CD4-positive, alpha-beta T cell treated with Interferon alpha-2 for 1 hour (primary cell): ENCODE results near the gene GON4L.
"Not testable (repeated sequence)": the region's sequence is repeated elsewhere in the genome, so short reads cannot be mapped to it uniquely, and the experiment has no call there.

Experiments used
- DNase-seq, 2 donors: peaks; one replicate each; pipeline ENCODE4 v3.0.0-alpha.2; 2020 to 2022

Gene GON4L

DNA sequence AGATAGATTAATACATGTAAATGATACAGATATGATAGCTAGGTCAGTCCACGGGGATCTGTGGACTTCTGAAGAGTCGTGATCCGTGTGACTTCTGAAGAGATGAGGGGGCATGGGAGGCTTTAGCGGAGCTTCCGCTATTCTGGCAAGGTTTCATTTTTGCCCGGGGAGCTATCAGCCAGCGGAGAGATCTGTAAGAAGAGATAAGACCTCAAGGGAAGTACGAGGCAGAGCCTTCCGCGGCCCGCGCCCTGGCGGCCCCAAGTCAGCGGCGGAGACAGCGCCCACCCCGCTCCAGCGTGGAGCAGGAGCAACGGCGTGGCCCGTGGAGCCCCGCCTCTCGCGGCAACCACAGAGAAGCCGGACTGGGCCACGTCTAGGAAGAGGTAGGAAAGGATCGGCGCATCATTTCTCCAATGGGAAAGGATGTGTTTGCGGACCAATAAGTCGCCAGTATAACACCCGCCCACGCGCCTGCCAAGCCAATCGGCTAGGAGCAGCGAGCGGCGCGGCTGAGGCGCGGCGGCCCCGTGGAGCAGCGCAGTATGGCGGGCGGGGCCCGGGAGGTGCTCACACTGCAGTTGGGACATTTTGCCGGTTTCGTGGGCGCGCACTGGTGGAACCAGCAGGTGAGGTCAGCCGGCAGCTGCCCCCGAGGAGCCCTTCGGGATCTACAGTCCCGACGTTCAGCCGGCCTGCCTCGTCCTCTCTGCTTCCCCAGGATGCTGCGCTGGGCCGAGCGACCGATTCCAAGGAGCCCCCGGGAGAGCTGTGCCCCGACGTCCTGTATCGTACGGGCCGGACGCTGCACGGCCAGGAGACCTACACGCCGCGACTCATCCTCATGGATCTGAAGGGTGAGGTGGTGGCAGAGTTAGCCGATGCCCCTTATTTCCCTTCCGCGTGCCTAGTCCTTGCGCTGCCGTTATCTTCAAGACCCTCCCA lies 111.5 kb downstream of the GON4L start:
- peak; percentile 90 to 93 for DNase-seq

DNA sequence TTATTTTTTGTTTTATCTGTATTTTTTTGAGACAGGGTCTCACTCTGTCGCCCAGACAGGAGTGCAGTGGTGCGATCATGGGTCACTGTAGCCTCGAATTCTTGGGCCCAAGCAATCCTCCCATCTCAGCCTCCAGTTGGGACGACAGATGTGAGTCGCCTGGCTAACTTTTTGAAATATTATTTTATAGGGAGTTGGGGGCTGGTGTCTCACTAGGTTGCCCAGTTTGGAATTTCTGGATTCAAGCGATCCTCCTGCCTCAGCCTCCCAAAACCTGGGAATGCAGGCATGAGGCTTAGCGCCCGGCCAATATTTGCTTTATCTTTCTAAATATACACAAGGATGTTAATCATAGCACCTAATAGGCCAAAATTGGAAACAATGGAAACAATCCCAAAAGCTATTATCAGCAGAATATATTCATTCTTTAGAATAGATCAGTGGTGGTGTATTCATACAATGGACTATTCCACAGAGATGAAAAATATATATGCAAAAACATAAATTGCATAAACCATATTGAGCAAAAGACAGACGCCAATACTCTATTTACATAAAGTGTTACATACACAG lies 112.2 kb downstream of the GON4L start:
- no peak for DNase-seq

DNA sequence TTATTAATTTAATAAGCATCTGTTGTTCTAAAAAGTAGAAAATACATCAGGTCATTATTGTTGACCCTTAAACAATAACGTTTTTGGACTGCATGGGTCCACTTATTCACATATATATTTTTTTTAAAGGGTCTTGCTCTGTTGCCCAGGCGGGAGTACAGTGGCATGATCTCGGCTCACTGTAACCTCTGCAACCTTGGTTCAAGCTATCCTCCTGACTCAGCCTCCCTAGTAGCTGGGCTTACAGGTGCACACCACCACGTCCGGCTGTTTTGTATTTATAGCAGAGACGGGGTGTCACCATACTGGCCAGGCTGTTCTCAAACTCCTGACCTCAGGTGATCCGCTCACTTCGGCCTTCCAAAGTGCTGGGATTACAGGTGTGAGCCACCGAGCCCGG lies 115.1 kb downstream of the GON4L start:
- DNase-seq, result no peak

DNA sequence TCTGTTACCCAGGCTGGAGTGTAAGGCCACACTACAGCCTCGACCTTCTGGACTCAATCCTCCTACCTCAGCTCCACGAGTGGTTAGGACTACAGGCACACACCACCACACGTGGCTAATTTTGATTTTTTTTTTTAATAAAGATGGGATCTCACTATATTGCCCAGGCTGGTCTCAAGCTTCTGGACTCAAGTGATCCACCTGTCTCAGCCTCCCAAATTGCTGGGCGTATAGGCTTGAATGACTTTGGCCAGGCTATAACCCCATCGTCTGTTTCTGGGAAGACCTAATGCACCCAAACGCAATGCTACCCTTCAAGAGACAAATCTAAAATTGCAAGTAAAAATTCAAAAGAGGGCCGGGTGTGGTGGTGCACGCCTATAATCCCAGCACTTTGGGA lies 116.0 kb downstream of the GON4L start:
- DNase-seq, result no peak

DNA sequence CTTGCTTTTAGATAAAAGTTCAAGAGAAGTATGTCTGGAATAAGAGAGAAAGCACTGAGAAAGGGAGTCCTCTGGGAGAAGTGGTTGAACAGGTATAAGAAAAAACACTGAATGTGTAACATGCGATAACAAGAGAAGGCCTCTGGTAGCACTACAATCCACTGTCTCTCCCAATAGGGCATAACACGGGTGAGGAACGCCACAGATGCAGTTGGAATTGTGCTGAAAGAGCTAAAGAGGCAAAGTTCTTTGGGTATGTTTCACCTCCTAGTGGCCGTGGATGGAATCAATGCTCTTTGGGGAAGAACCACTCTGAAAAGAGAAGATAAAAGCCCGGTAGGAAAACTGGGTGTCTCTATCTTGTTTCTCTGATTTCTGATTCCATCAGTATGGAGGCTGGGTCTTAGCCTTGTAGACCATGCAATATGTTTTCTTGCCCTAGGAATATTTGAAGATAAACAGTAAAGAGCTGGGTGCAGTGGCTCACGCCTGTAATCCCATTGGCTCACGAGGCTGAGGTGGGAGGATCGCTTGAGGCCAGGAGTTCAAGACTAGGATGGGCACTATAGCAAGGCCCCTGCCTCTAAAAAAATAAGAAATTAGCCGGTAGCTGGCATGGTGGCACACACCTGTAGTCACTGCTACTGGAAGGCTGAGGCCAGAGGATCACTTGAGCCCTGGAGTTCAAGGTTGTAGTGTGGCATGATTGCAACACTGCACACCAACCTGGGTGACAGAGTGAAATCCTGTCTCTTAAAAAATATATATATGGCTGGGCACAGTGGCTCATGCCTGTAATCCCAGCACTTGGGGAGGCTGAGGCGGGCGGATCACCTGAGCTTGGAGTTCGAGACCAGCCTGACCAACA lies 127.7 kb downstream of the GON4L start:
- peak; percentile 30 to 51 for DNase-seq

DNA sequence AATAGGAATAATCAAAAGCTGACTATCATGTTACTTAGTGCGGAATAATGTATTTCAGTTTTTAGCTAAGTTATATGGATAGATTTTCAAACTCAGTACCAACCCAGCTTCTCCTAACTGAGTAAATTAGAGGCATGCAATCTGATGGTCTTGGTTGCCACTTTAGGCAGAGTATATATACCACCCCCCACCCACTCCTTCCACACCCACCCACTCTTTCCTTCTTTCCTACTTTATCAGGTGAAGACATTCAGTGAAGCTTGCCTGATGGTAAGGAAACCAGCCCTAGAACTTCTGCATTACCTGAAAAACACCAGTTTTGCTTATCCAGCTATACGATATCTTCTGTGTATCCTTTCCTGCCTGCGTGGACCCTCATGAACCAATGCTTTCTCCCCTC lies 131.9 kb downstream of the GON4L start:
- no peak for DNase-seq

DNA sequence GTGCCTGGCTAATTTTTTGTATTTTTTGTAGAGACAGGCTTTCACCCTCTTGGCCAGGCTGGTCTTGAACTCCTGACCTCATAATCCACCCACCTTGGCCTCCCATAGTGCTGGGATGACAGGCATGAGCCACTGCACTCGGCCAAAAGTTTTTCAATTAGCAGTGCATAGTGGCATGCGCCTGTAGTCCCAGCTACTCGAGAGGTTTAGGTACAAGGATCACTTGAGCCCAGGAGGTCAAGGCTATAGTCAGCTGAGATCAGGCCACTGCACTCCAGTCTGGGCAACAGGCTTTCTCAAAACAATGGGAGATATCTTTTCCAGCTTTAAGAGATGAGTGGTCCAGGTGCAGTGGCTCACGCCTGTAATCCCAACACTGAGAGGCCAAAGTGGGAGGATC lies 137.3 kb downstream of the GON4L start:
- no peak for DNase-seq

DNA sequence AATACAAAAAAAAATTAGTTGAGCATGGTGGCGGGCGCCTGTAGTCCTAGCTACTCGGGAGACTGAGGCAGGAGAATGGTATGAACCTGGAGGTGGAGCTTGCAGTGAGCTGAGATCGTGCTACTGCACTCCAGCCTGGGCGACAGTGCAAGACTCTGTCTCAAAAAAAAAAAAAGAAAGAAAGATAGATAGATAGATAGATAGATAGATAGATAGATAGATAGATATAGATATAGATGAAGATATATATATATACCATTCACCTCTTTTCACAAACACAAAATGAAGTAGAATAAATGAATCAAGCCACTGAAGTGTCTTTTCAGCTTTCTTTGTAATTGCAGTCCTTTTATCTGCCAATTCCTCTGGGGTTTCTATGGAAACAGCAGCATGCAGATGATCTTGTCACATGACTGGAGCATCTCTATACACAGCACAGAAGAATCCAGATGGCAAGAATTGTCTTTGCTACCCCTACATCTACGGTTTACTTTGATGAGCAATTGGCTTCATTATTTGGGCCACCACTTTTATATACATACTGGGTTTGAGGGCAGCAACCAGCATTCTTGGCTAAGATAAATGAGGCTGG lies 138.4 kb downstream of the GON4L start:
- DNase-seq, result not testable (repeated sequence)

DNA sequence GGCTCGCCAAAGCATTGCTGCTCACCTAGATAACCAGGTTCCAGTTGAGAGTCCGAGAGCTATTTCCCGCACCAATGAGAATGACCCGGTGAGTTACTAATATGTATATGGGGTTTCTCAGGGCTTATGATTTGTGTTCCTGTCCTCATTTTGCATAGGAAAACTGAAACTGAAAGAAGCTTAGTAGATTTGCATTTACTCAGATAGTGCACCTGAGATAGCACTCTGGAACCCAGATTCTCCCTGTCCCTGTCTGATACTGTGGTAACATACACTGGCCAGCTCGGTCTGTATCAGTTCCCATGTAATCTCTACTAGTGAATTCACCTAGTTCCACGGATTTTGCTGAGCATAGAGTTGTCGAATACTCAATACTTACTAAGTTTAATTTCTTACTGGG lies 140.0 kb downstream of the GON4L start:
- DNase-seq, result peak in 1 of 2 donors; percentile 2

DNA sequence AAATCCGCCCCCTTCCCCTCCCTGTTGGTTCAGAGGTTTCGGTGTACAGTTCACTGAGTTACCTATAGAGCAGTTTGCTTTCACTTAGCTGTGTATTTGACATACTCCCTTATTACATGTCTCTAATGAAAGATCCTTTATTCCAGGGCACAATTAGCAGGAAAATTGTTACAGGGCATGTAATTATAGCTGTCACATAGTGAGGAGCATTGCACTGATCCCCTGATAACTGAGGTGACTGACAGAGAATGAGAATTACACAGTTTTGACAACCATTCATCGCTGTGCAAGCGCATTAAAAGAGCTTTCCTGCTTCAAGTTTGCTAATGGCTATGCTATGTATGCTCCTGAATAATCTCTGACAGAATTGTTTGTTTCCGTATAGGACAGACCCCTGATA lies 141.2 kb downstream of the GON4L start:
- DNase-seq, result no peak

DNA sequence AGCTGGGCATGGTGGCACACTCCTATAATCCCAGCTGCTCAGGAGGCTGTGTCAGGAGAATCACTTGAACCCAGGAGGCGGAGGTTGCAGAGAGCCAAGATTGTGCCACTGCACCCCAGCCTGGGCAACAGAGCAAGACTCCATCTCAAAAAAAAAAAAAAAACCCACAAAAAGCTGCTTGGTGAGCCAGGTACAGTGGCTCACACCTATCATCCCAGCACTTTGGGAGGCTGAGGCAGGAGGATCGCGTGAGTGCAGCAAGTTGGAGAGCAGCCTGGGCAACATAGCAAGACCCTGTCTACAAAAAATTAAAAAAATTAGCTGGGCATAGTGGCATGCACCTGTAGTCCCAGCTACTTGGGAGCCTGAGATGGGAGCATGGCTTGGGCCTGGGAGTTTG lies 142.0 kb downstream of the GON4L start:
- DNase-seq, result not testable (repeated sequence)

DNA sequence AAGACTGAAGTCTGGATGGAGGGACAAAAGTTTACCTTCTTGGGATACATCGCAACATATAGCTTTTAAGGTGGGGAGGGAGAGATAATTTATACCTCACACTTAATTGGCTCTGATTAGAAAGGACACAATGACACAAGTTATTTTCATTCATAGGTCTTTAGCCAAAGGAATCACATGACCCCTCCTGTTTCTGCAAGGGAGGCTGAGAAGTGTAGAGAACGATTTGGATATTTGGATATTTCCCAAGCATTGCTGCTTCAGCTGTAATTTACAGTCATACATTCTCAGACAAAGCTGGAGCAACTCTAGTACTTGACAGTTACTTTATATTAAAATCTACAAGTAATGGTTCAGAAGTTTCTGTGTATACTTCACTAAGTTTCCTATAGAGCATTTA lies 143.9 kb downstream of the GON4L start:
- DNase-seq, result no peak

DNA sequence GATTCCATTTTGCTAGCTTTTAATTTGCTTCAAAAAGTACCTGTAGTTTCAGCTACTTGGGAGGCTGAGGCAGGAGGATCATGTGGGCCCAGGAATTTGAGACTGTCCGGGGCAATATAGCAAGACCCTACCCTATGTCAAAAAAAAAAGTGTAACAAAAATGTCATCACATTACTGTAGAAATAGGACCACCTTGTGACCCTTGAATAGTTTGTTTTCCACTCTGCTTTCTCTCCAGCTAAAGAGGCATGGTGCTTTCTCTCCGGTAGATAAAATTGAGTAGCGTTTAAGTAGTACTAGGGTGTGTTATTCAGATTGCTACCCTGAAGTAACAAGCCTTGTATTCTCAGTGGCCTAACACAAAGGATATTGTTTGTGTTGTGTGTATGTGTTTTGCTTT lies 144.4 kb downstream of the GON4L start:
- DNase-seq, result peak in 1 of 2 donors; percentile 22

DNA sequence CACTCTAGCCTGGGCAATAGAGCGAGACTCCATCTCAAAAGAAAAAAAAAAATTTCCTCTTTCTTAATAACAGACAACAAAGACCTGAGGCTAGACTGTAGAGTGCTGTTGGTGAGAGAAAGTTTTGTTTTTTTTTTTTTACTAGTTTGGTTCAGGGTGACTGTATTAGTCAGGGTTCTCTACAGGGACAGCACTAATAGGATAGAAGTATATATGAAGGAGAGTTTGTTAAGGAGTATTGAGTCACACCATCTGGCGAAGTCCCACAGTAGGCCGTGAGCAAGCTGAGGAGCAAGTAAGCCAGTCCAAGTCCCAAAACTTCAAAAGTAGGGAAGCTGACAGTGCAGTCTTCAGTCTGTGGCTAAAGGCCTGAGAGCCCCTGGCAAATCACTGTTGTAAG lies 145.6 kb downstream of the GON4L start:
- DNase-seq, result not testable (repeated sequence)

DNA sequence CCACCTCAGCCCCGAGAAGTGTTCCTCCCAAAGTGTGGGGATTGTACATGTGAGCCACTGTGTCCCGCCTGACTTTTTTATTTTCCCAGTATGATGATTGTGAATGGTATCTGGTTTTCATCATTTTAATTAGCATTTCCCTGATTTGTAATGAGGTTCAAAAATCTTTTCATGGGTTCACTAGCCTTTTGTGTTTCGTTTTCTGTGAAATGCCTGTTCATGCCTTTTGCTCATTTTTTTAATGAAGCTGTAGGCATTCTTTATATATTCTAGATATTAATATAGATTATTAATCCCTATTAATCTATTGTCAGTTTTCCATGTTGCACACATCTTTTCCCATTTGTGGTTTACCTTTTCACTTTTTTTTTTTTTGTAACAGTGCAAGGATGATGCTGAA lies 147.6 kb downstream of the GON4L start:
- no peak for DNase-seq

DNA sequence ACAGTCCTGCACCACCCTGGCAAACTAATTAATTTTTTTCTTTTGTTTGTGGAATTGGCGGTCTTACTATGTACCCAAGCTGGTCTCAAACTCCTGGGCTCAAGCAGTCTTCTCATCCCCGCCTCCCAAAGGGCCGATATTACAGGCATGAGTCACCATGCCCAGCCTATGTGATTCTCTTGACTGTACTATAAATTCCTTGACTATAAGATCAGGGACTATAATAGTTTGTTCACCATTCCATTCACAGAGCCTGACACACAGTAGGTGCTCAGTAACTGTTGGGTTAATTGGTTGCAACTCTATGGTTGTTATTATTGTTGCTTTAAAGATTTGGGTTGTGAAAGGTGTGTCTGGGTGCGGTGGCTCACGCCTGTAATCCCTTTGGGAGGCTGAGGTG lies 150.9 kb downstream of the GON4L start:
- no peak for DNase-seq

DNA sequence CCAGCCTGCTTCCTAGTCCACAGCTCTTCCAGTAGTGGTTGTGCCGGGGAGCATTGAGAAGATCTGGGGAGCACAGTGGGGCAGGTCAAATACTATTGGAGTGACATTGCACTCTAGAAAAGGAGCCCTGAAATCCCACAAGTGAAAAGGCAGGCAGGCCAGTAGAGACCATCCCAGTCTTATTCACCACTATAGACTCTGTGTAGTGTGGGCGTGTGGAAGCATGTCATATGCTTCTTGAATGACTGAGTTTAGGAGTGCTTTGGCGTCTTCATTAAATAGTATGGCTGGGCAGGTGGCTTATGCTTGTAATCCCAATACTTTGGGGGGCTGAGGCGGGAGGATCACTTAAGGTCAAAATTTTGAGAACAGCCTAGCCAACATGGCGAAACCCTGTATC lies 152.6 kb downstream of the GON4L start:
- DNase-seq, result not testable (repeated sequence)

DNA sequence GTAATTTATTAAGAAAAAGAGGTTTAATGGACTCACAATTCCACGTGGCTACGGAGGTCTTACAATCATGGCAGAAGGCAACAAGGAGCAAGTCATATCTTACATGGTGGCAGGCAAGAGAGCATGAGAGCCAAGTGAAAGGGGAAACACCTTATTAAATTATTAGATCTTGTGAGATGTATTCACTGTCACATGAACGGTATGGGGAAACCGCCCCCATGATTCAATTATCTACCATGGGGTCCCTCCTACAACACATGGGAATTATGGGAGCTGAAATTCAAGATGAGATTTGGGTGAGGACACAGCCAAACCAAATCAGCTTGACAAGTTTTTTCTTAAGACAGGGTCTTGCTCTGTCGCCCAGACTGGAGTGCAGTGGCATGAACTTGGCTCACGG lies 153.8 kb downstream of the GON4L start:
- no peak for DNase-seq

DNA sequence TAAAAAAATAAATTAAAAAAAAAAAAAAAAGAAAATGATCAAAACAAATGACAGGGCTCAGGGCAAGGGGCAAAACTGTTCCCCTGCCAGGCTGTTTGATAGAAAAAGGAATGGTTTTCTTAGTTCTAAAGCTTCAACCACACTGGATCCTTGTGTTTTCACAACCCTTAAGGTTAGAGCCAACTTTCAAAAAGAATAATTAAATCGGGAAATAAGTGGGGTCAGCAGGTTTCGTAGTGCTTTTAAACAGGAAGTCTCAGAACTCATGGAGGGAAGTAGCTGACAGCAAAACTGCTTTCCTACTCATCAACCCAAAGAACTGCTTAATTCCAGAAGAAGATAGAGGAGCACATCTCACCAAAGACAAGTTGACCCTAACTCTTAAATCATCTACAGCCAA lies 155.3 kb downstream of the GON4L start:
- DNase-seq, result not testable (repeated sequence)
